H1 (cell line): ENCODE measurements around the gene SF3B3. TPM values are rescaled to one million over a fixed set of nuclear protein-coding genes. Genes with fewer than 3 reads are reported as not detected.

Source experiments
- CTCF ChIA-PET: fragments of 300-600 bp; sonication (Branson Sonifier 250); formaldehyde crosslinking; loops from one replicate; lab custom pipeline; 2021; ENCODE audit not compliant: partially characterized antibody; lab: Charles Lee
- POLR2A ChIA-PET: fragments of 300-600 bp; sonication (Branson Sonifier 250); formaldehyde crosslinking; loops from one replicate; lab custom pipeline; 2021; ENCODE audit warnings: inconsistent platforms; ENCODE audit not compliant: partially characterized antibody; lab: Charles Lee
- DNase-seq, 2 experiments: peaks; one replicate each; pipeline versions ENCODE4 v3.0.0 to v3.0.0-alpha.2; 2010 to 2022; ENCODE audit warnings: low spot score in 2 of 2, low read depth in 1 of 2, mixed read lengths in 1 of 2
- FAIRE-seq: peaks from 2 replicates; lab custom pipeline; 2011; peaks lifted over from hg19 to GRCh38; lab: Jason Lieb, UNC
- H2AFZ ChIP-seq: 2 replicates; pipeline ENCODE4 v1.8.1; 2012; ENCODE audit warnings: low read length, inconsistent platforms
- H2AK5ac ChIP-seq: 2 replicates; pipeline ENCODE4 v1.6.1; 2013; ENCODE audit warnings: low read depth, low read length
- H2BK120ac ChIP-seq: replicated peaks from 2 replicates; pipeline ENCODE3; 2013; ENCODE audit warnings: low read depth, low read length, inconsistent platforms
- H2BK12ac ChIP-seq: 2 replicates; pipeline ENCODE4 v1.6.1; 2013; ENCODE audit warnings: low read depth, low read length
- H2BK15ac ChIP-seq: 2 replicates; pipeline ENCODE4 v1.6.1; 2013; ENCODE audit warnings: low read length
- H2BK20ac ChIP-seq: 2 replicates; pipeline ENCODE4 v1.6.1; 2013; ENCODE audit warnings: low read length
- H2BK5ac ChIP-seq: 2 replicates; pipeline ENCODE4 v1.6.1; 2013; ENCODE audit warnings: low read depth, low read length
- H3K14ac ChIP-seq: 2 replicates; pipeline ENCODE4 v1.6.1; 2013; ENCODE audit warnings: inconsistent platforms; ENCODE audit not compliant: insufficient read length
- H3K18ac ChIP-seq: 2 replicates; pipeline ENCODE4 v1.6.1; 2013; ENCODE audit warnings: low read length; ENCODE audit errors: extremely low read depth
- H3K23ac ChIP-seq: 2 replicates; pipeline ENCODE4 v1.6.1; 2013; ENCODE audit warnings: inconsistent platforms; ENCODE audit not compliant: insufficient read length
- H3K23me2 ChIP-seq: 2 replicates; pipeline ENCODE4 v1.6.1; 2013; ENCODE audit warnings: low read depth, low read length
- H3K27ac ChIP-seq: 2 replicates; pipeline ENCODE4 v1.6.1; 2011; ENCODE audit warnings: low read depth, low read length, inconsistent platforms
- H3K27me3 ChIP-seq, 4 experiments: replicated peaks in 1 of 4; 1 replicate in 1 of 4; 2 replicates in 3 of 4; pipeline versions ENCODE4 v1.6.1 to v1.8.1; 2011 to 2013; ENCODE audit warnings: low read length in 3 of 4, mild to moderate bottlenecking in 3 of 4, inconsistent platforms in 2 of 4, mixed read lengths in 2 of 4, moderate library complexity in 1 of 4; ENCODE audit not compliant: control insufficient read depth in 3 of 4, insufficient read depth in 3 of 4; ENCODE audit errors: extremely low read depth in 1 of 4
- H3K36me3 ChIP-seq, 4 experiments: 2 replicates each; pipeline versions ENCODE4 v1.6.1 to v1.8.1; 2011 to 2013; ENCODE audit warnings: mild to moderate bottlenecking in 4 of 4, low read length in 3 of 4, moderate library complexity in 2 of 4, control low read depth in 1 of 4, inconsistent platforms in 1 of 4; ENCODE audit not compliant: insufficient read depth in 4 of 4, control insufficient read depth in 2 of 4
- H3K4ac ChIP-seq: replicated peaks from 2 replicates; pipeline ENCODE3; 2013; ENCODE audit warnings: low read length, low read depth, mixed read lengths, inconsistent platforms; ENCODE audit not compliant: insufficient read length
- H3K4me1 ChIP-seq, 4 experiments: replicated peaks in 1 of 4; 1 replicate in 1 of 4; 2 replicates in 3 of 4; pipeline versions ENCODE4 v1.6.1 to v1.8.1; 2011 to 2013; ENCODE audit warnings: low read length in 3 of 4, inconsistent platforms in 2 of 4, mixed read lengths in 1 of 4; ENCODE audit not compliant: insufficient read depth in 4 of 4, control insufficient read depth in 3 of 4
- H3K4me2 ChIP-seq, 2 experiments: 2 replicates each; pipeline versions ENCODE4 v1.6.1 to v1.8.1; 2011 to 2013; ENCODE audit warnings: low read depth in 2 of 2, low read length in 2 of 2, control low read depth in 1 of 2, inconsistent platforms in 1 of 2, mild to moderate bottlenecking in 1 of 2; ENCODE audit not compliant: insufficient read depth in 1 of 2
- H3K4me3 ChIP-seq, 4 experiments: fragments of 200-600, 300-600 bp in 1 of 4; sonication (generic), shearing (Covaris generic), sonication (Bioruptor Twin) in 1 of 4; 2 replicates each; pipeline versions ENCODE4 v1.5.1 to v1.8.1; 2011 to 2016; ENCODE audit warnings: low read length in 4 of 4, low read depth in 3 of 4, control low read depth in 2 of 4, inconsistent platforms in 2 of 4, mild to moderate bottlenecking in 2 of 4, mixed read lengths in 1 of 4, moderate library complexity in 1 of 4; ENCODE audit not compliant: insufficient read depth in 2 of 4; ENCODE audit errors: extremely low read depth in 1 of 4
- H3K56ac ChIP-seq: replicated peaks from 2 replicates; pipeline ENCODE3; 2013; ENCODE audit warnings: low read depth, mild to moderate bottlenecking, mixed read lengths, low read length, inconsistent platforms; ENCODE audit not compliant: insufficient read length
- H3K79me1 ChIP-seq: 2 replicates; pipeline ENCODE4 v1.6.1; 2013; ENCODE audit warnings: low read depth, low read length, control low read depth
- H3K79me2 ChIP-seq, 2 experiments: 2 replicates each; pipeline versions ENCODE4 v1.6.1 to v1.8.1; 2012 to 2013; ENCODE audit warnings: low read length in 2 of 2, mild to moderate bottlenecking in 2 of 2, inconsistent platforms in 1 of 2; ENCODE audit not compliant: insufficient read depth in 2 of 2, control insufficient read depth in 1 of 2
- H3K9ac ChIP-seq, 4 experiments: replicated peaks in 1 of 4; 1 replicate in 1 of 4; 2 replicates in 3 of 4; pipeline versions ENCODE4 v1.6.1 to v1.8.1; 2011 to 2013; ENCODE audit warnings: low read depth in 3 of 4, low read length in 3 of 4, control low read depth in 2 of 4, mild to moderate bottlenecking in 2 of 4, moderate library complexity in 2 of 4, inconsistent platforms in 1 of 4; ENCODE audit errors: extremely low read depth in 1 of 4
- H3K9me3 ChIP-seq, 2 experiments: 2 replicates each; pipeline versions ENCODE4 v1.6.1 to v1.8.1; 2012 to 2013; ENCODE audit warnings: mild to moderate bottlenecking in 2 of 2, moderate library complexity in 2 of 2, control low read depth in 1 of 2, inconsistent platforms in 1 of 2, low read depth in 1 of 2, low read length in 1 of 2, mixed read lengths in 1 of 2; ENCODE audit not compliant: insufficient read depth in 2 of 2
- H4K20me1 ChIP-seq, 2 experiments: replicated peaks in 1 of 2; 2 replicates each; pipeline versions ENCODE3 to v1.8.1; 2011 to 2013; ENCODE audit warnings: inconsistent platforms in 2 of 2, low read length in 2 of 2, mild to moderate bottlenecking in 1 of 2; ENCODE audit not compliant: insufficient read depth in 2 of 2, control insufficient read depth in 1 of 2
- H4K5ac ChIP-seq: 2 replicates; pipeline ENCODE4 v1.6.1; 2013; ENCODE audit warnings: low read length, low read depth, mixed read lengths, inconsistent platforms; ENCODE audit not compliant: insufficient read length
- H4K8ac ChIP-seq: 2 replicates; pipeline ENCODE4 v1.8.0; 2013; ENCODE audit warnings: mild to moderate bottlenecking, moderate library complexity, low read length, inconsistent platforms; ENCODE audit not compliant: insufficient read depth; ENCODE audit errors: extremely low read depth
- H4K91ac ChIP-seq: replicated peaks from 2 replicates; pipeline ENCODE3; 2013; ENCODE audit warnings: low read length, mixed read lengths, inconsistent platforms; ENCODE audit not compliant: insufficient read length
- BCL11A ChIP-seq, 2 experiments: IDR thresholded peaks; one replicate each; pipeline ENCODE4 v1.6.1; 2011; ENCODE audit warnings: low read depth in 2 of 2, low read length in 2 of 2, mild to moderate bottlenecking in 2 of 2
- CTCF ChIP-seq, 3 experiments: IDR thresholded peaks; 1 replicate in 2 of 3; 2 replicates in 1 of 3; pipeline versions ENCODE4 v1.5.1 to v1.6.1; 2011; ENCODE audit warnings: low read length in 3 of 3, mild to moderate bottlenecking in 3 of 3, inconsistent platforms in 2 of 3, low read depth in 1 of 3, moderate library complexity in 1 of 3; ENCODE audit not compliant: insufficient read depth in 1 of 3; ENCODE audit errors: control extremely low read depth in 1 of 3
- JUND ChIP-seq: IDR thresholded peaks from 2 replicates; pipeline ENCODE4 v1.6.1; 2011; ENCODE audit warnings: mild to moderate bottlenecking, improper control_type of control experiment, low read length
- KDM1A ChIP-seq: fragments of 200-600, 300-600 bp; sonication (generic); IDR thresholded peaks from 2 replicates; pipeline ENCODE4 v1.7.1; 2016; ENCODE audit warnings: mild to moderate bottlenecking, low read length, borderline replicate concordance
- PHF8 ChIP-seq: fragments of 200-600 bp; sonication (generic); conservative IDR thresholded peaks from 2 replicates; pipeline ENCODE4 v1.7.1; 2012; ENCODE audit warnings: low read depth, mild to moderate bottlenecking, inconsistent platforms, low read length, moderate library complexity
- RXRA ChIP-seq: IDR thresholded peaks from 2 replicates; pipeline ENCODE4 v1.6.1; 2011; ENCODE audit warnings: low read depth, mild to moderate bottlenecking, low read length, moderate library complexity; ENCODE audit not compliant: insufficient read depth
- SP1 ChIP-seq: IDR thresholded peaks from 2 replicates; pipeline ENCODE4 v1.6.1; 2011; ENCODE audit warnings: low read depth, low read length
- SP2 ChIP-seq: IDR thresholded peaks from 2 replicates; pipeline ENCODE4 v1.6.1; 2012; ENCODE audit warnings: mild to moderate bottlenecking, low read length, inconsistent platforms
- SP4 ChIP-seq: IDR thresholded peaks from 2 replicates; pipeline ENCODE4 v1.6.1; 2012; ENCODE audit warnings: low read length, inconsistent platforms
- YY1 ChIP-seq: IDR thresholded peaks from 2 replicates; pipeline ENCODE4 v1.6.1; 2011; ENCODE audit warnings: low read depth, mild to moderate bottlenecking, low read length
- WGBS, 2 experiments: shearing (Covaris generic) in 1 of 2; methylation state at CpG; one replicate each; pipeline versions ENCODE4 v1.1.6 to v1.1.7; 2013 to 2015; ENCODE audit warnings: low lambda C conversion rate in 2 of 2, mixed read lengths in 2 of 2, inconsistent platforms in 1 of 2, low coverage in 1 of 2, missing lambda C conversion rate in 1 of 2; ENCODE audit not compliant: insufficient replicate concordance in 2 of 2, insufficient coverage in 1 of 2, insufficient read length in 1 of 2; ENCODE audit errors: extremely low coverage in 1 of 2, missing lambda C conversion rate in 1 of 2; 5-methylcytosine and 5-hydroxymethylcytosine counted together
- polyA plus RNA-seq, 7 experiments: library from polyadenylated mRNA; depleted of rRNA in 3 of 7; stranded (reverse) in 5 of 7; unstranded in 2 of 7; fragments of >200 nt in 5 of 7; fragments of 200-250 nt in 2 of 7; gene quantifications; 1 replicate in 5 of 7; 2 replicates in 1 of 7; 4 replicates in 1 of 7; pipeline versions ENCODE4 v1.2.1 to v1.2.3, GENCODE V29; 2011 to 2013; ENCODE audit warnings: missing spikeins in 2 of 7, mixed read lengths in 2 of 7
- total RNA-seq: library from RNA; stranded (reverse); fragmentation: NEBNext Ultra II Directional; extraction: Animal tissue kit (Norgen Biotek cat#: 25700); gene quantifications from 2 replicates; pipeline ENCODE4 v1.2.1, GENCODE V29; 2021

SF3B3 gene
- total and polyA plus RNA-seq, 2 of the 8 experiments (the other 6 are each of a cell fraction or from before 2014, with no cell fraction given): 241 to 521 TPM

GRCh38 chr16:70579248-70579647 lies 55.6 kb downstream of the SF3B3 start:
- Histone ChIP-seq H2BK12ac (no peak overlapping the region), H2AFZ (no peak overlapping the region), H3K79me2 (no peaks in the 10 kb centered on the region), H3K27ac (no peak overlapping the region), H3K9ac (no peak overlapping the region), H4K8ac (no peak overlapping the region), H3K18ac (no peak overlapping the region), H3K36me3 (peaks cover 2 to 7% (median 5%) of the 10 kb centered on the region in 4 experiments; a peak in 5 of 8 replicates), H2BK120ac (no peak overlapping the region), H4K5ac (no peak overlapping the region), H4K91ac (no peak overlapping the region), H3K56ac (no peak overlapping the region), H3K4me3 (no peak overlapping the region), H3K4me1 (no peaks in the 10 kb centered on the region; a peak in 1 of 7 replicates), H2BK15ac (no peak overlapping the region), H3K4me2 (no peak overlapping the region), H2AK5ac (no peak overlapping the region), H3K27me3 (no peaks in the 10 kb centered on the region), H3K14ac (no peak overlapping the region), H3K79me1 (no peaks in the 10 kb centered on the region), H3K9me3 (no peaks in the 10 kb centered on the region), H4K20me1 (peaks cover 0 to 2% of the 10 kb centered on the region in 2 experiments), H2BK5ac (no peak overlapping the region), H3K4ac (no peak overlapping the region), H3K23me2 (no peaks in the 10 kb centered on the region), H2BK20ac (no peak overlapping the region), H3K23ac (no peak overlapping the region)
- POLR2A ChIA-PET: interaction anchor here (0.7 to 9.5 kb wide), 15 partner anchors 11 to 199 kb away, joined by 3 to 75 read pairs (median 4); partner anchors contain the start of gene IL34
- FAIRE-seq: no peak
- 90% methylated on average over 5 of the region's 5 CpGs; no CpG with 5 or more reads in 1 of the 2 experiments for WGBS, 2 experiments
- CTCF ChIA-PET: interaction anchor here (0.6 to 2.8 kb wide), 13 partner anchors 11 to 835 kb away, joined by 3 to 15 read pairs (median 5); partner anchors contain the start of gene IL34
- DNase-seq: no peak
- TF ChIP-seq PHF8 (no peak), KDM1A (0 out of 2 replicates have a peak, but pooled peaks have one; percentile 11), JUND (no peak), SP1 (no peak), SP4 (no peak), BCL11A (IDR thresholded peaks at IDR 0.05; ENCODE audit: low read depth in 2 of 2, low read length in 2 of 2) (no peak), SP2 (no peak), RXRA (no peak), CTCF (IDR thresholded peaks at IDR 0.05; ENCODE audit: control extremely low read depth in 1 of 3, insufficient read depth in 1 of 3, low read depth in 1 of 3, low read length in 3 of 3) (no peak), YY1 (no peak)
